Lower leg skin (tissue), 3 donors: ENCODE measurements around the gene POR.

ENCODE experiments used
- CTCF ChIP-seq, 3 donors: fragments of 450-650 bp; IDR thresholded peaks; one replicate each; pipeline ENCODE4 v1.5.1; 2016; ENCODE audit warnings: antibody characterized with exemption in 3 of 3, mild to moderate bottlenecking in 3 of 3, moderate library complexity in 2 of 3
- POLR2A ChIP-seq, 2 donors: fragments of 450-650 bp; IDR thresholded peaks; one replicate each; pipeline ENCODE4 v1.6.1; 2016 to 2017; ENCODE audit warnings: antibody characterized with exemption in 2 of 2, mild to moderate bottlenecking in 1 of 2, moderate library complexity in 1 of 2

- TF ChIP-seq CTCF (IDR thresholded peaks at IDR 0.05): no peak
- TF ChIP-seq POLR2A (IDR thresholded peaks at IDR 0.05): no peak
Observed at GRCh38 chr7:75887669-75888369, 27.1 kb upstream of the POR start.
